Neural progenitor cell (in vitro differentiated cells): ENCODE data around the gene HSPA2. TPM values are rescaled to one million over a fixed set of nuclear protein-coding genes. Genes with fewer than 3 reads are reported as not detected.

Experiments
- DNase-seq: peaks from one replicate; pipeline ENCODE4 v3.0.0-alpha.2; 2016; ENCODE audit warnings: low spot score
- H2AFZ ChIP-seq: fragments of 200-600 bp; sonication (generic); replicated peaks from 2 replicates; pipeline ENCODE4 v1.6.1; 2016; ENCODE audit warnings: antibody characterized with exemption
- H3F3A ChIP-seq: fragments of 200-600 bp; sonication (generic); 2 replicates; pipeline ENCODE4 v1.6.1; 2016; ENCODE audit warnings: antibody characterized with exemption, low read depth
- H3K27ac ChIP-seq: fragments of 200-600 bp; sonication (generic); 2 replicates; pipeline ENCODE4 v1.5.1; 2016; ENCODE audit warnings: mild to moderate bottlenecking
- H3K27me3 ChIP-seq: fragments of 200-600 bp; sonication (generic); 2 replicates; pipeline ENCODE4 v1.6.1; 2016; ENCODE audit warnings: mild to moderate bottlenecking, moderate library complexity
- H3K36me3 ChIP-seq: fragments of 200-600 bp; sonication (generic); 2 replicates; pipeline ENCODE4 v1.5.1; 2016
- H3K4me1 ChIP-seq: fragments of 200-600 bp; sonication (generic); 2 replicates; pipeline ENCODE4 v1.6.1; 2016; ENCODE audit warnings: mixed run types
- H3K4me2 ChIP-seq: fragments of 200-600 bp; sonication (generic); 2 replicates; pipeline ENCODE4 v1.6.1; 2016
- H3K4me3 ChIP-seq: fragments of 200-600 bp; sonication (generic); 2 replicates; pipeline ENCODE4 v1.5.1; 2016
- H3K79me2 ChIP-seq: fragments of 200-600 bp; sonication (generic); 2 replicates; pipeline ENCODE4 v1.6.1; 2016; ENCODE audit warnings: low read depth
- H3K9ac ChIP-seq: fragments of 200-600 bp; sonication (generic); 2 replicates; pipeline ENCODE4 v1.6.1; 2016
- H3K9me3 ChIP-seq: fragments of 200-600 bp; sonication (generic); 2 replicates; pipeline ENCODE4 v1.5.1; 2016; ENCODE audit warnings: low read depth
- H4K20me1 ChIP-seq: fragments of 200-600 bp; sonication (generic); 2 replicates; pipeline ENCODE4 v1.6.1; 2016; ENCODE audit warnings: low read depth
- H3K27ac Mint-ChIP-seq: 3 replicates; pipeline ENCODE4 v1.8.0; 2021; ENCODE audit warnings: mixed read lengths
- H3K27me3 Mint-ChIP-seq: 2 replicates; pipeline ENCODE4 v1.8.0; 2022; ENCODE audit warnings: low read depth, mild to moderate bottlenecking, inconsistent platforms, moderate library complexity, mixed read lengths; ENCODE audit not compliant: insufficient read depth
- H3K36me3 Mint-ChIP-seq: 3 replicates; pipeline ENCODE4 v1.8.0; 2021; ENCODE audit warnings: mixed read lengths
- H3K4me1 Mint-ChIP-seq: 3 replicates; pipeline ENCODE4 v1.8.0; 2021; ENCODE audit warnings: mixed read lengths
- H3K4me3 Mint-ChIP-seq: 3 replicates; pipeline ENCODE4 v1.8.0; 2021; ENCODE audit warnings: mild to moderate bottlenecking, moderate library complexity, mixed read lengths
- H3K9me3 Mint-ChIP-seq: 3 replicates; pipeline ENCODE4 v1.8.0; 2020; ENCODE audit warnings: mixed read lengths
- EZH2 ChIP-seq: fragments of 200-600 bp; sonication (generic); IDR thresholded peaks from 2 replicates; pipeline ENCODE4 v1.6.1; 2017; ENCODE audit warnings: antibody characterized with exemption, mild to moderate bottlenecking, moderate library complexity
- EZH2phosphoT487 ChIP-seq: fragments of 200-600 bp; sonication (generic); IDR thresholded peaks from 2 replicates; pipeline ENCODE4 v1.6.1; 2017; ENCODE audit warnings: antibody characterized with exemption
- total RNA-seq: library from RNA; depleted of rRNA; stranded (reverse); fragments of >200 nt; gene quantifications from 2 replicates; pipeline ENCODE4 v1.2.3, GENCODE V29; 2015; ENCODE audit warnings: low replicate concordance
- TF ChIP-seq, protein P1 (sequence below): fragments of 200-600 bp; sonication (generic); IDR thresholded peaks from 2 replicates; pipeline ENCODE4 v1.5.1; 2017; ENCODE audit warnings: antibody characterized with exemption, mild to moderate bottlenecking

The HSPA2 gene
- total RNA-seq, 1 donor from 2014 or later: 5.5 TPM

DNA sequence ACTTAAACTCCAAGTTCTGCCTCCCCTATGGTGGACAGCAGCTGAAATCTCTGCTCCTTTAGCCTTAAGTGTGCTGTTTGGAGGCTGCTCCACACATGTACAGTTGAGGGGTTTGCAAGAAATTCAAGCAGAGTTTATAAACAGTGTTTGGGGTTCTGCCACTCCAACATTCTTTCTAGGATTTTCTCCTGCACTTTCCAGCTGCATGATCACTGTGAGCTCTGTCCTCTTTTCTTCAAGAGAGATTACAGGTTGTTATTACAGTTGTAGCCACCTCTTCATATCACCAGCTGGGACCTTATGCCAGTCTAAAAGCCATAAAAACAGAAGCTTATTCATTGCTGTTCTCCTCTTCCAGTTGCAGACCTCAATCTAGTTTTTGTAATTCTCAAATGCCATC, 45.3 kb upstream of the HSPA2 start:
- H3K4me2 ChIP-seq: no peak overlapping the region
- H3K79me2 ChIP-seq: peaks cover 37% of the 10 kb centered on the region
- no peak for TF ChIP-seq EZH2
- TF ChIP-seq, protein P1, sequence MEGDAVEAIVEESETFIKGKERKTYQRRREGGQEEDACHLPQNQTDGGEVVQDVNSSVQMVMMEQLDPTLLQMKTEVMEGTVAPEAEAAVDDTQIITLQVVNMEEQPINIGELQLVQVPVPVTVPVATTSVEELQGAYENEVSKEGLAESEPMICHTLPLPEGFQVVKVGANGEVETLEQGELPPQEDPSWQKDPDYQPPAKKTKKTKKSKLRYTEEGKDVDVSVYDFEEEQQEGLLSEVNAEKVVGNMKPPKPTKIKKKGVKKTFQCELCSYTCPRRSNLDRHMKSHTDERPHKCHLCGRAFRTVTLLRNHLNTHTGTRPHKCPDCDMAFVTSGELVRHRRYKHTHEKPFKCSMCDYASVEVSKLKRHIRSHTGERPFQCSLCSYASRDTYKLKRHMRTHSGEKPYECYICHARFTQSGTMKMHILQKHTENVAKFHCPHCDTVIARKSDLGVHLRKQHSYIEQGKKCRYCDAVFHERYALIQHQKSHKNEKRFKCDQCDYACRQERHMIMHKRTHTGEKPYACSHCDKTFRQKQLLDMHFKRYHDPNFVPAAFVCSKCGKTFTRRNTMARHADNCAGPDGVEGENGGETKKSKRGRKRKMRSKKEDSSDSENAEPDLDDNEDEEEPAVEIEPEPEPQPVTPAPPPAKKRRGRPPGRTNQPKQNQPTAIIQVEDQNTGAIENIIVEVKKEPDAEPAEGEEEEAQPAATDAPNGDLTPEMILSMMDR: no peak
- no peak for TF ChIP-seq EZH2phosphoT487
- Mint-ChIP-seq H3K27me3 (no peaks in the 10 kb centered on the region), H3K27ac (no peak overlapping the region), H3K4me1 (peaks cover 2% of the 10 kb centered on the region), H3K36me3 (peaks cover 3% of the 10 kb centered on the region), H3K9me3 (no peaks in the 10 kb centered on the region), H3K4me3 (no peak overlapping the region)
- H3K9me3 ChIP-seq: no peaks in the 10 kb centered on the region
- H3K27ac ChIP-seq: no peak overlapping the region
- H3K27me3 ChIP-seq: no peaks in the 10 kb centered on the region
- no peak overlapping the region for H3K4me3 ChIP-seq
- no peak overlapping the region for H3K9ac ChIP-seq
- DNase-seq: no peak
- H3K4me1 ChIP-seq: no peaks in the 10 kb centered on the region
- no peaks in the 10 kb centered on the region for H3F3A ChIP-seq
- H2AFZ ChIP-seq: no peak overlapping the region
- H3K36me3 ChIP-seq: no peaks in the 10 kb centered on the region
- H4K20me1 ChIP-seq: peaks cover 19% of the 10 kb centered on the region

DNA sequence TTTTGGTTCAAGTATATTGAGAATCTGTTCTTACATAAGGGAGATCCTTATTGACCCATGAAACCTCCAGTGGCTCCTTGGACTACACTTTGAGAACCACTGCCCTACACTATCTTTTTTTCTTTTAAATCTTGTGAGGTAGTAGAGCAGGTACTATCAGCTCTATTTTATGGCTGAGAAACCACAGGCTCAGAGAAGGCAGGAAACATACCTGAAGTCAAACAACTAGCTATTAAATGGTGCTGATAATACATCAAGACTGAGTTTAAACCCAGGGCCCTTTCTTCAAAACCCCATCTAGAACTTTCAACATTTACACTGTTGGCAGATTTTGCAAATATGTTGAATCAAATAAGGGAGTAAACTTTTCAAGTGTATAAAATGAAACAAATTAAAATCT, 43.8 kb upstream of the HSPA2 start:
- no peaks in the 10 kb centered on the region for H3K9me3 Mint-ChIP-seq
- H3K36me3 Mint-ChIP-seq: peaks cover 3% of the 10 kb centered on the region

DNA sequence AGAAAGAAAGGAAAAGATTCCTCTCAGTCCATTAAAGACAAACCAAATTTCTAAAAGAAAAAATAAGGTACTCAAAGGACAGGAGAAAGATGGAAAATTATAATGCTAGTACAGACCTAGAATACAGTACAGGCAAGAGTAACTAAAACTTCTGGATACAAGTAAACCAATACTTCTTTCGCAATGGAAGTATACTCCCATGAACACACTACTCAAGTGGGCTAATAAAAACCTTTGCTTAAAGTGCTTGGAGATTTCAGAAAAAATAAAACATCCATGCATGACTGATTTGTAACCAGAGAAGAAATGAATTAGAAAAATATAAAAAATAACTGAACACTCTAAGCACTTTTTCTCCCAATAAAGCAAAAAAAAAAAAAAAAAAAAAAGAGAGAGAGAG, 40.5 kb upstream of the HSPA2 start:
- peaks cover 16% of the 10 kb centered on the region for H3K4me1 Mint-ChIP-seq
- no peak overlapping the region for H3K4me3 Mint-ChIP-seq
- TF ChIP-seq EZH2: no peak
- TF ChIP-seq EZH2phosphoT487: no peak
- TF ChIP-seq, protein P1: no peak
- Histone ChIP-seq H4K20me1 (peaks cover 2% of the 10 kb centered on the region), H3K9me3 (no peaks in the 10 kb centered on the region), H3F3A (peaks cover 24% of the 10 kb centered on the region), H3K27me3 (no peaks in the 10 kb centered on the region), H3K4me2 (no peak overlapping the region), H3K27ac (no peak overlapping the region), H3K4me1 (peaks cover 18% of the 10 kb centered on the region), H2AFZ (no peak overlapping the region), H3K9ac (no peak overlapping the region), H3K79me2 (peaks cover 69% of the 10 kb centered on the region), H3K4me3 (no peak overlapping the region), H3K36me3 (no peaks in the 10 kb centered on the region)
- peaks cover 5% of the 10 kb centered on the region for H3K36me3 Mint-ChIP-seq
- H3K9me3 Mint-ChIP-seq: no peaks in the 10 kb centered on the region
- no peak overlapping the region for H3K27ac Mint-ChIP-seq
- peaks cover 2% of the 10 kb centered on the region for H3K27me3 Mint-ChIP-seq
- DNase-seq: no peak

More for the DNA sequence above, 43.8 kb upstream of the HSPA2 start:
- no peak overlapping the region for H3K4me3 Mint-ChIP-seq
- H3K36me3 ChIP-seq: no peaks in the 10 kb centered on the region
- H3K4me2 ChIP-seq: no peak overlapping the region
- peaks cover 7% of the 10 kb centered on the region for H3K4me1 ChIP-seq
- no peaks in the 10 kb centered on the region for H3K27me3 Mint-ChIP-seq
- no peak overlapping the region for H3K27ac ChIP-seq
- peaks cover 11% of the 10 kb centered on the region for H4K20me1 ChIP-seq
- H3K27ac Mint-ChIP-seq: no peak overlapping the region
- H3K27me3 ChIP-seq: no peaks in the 10 kb centered on the region
- no peak for DNase-seq
- H3K9me3 ChIP-seq: no peaks in the 10 kb centered on the region
- H3F3A ChIP-seq: no peaks in the 10 kb centered on the region
- peaks cover 52% of the 10 kb centered on the region for H3K79me2 ChIP-seq
- H2AFZ ChIP-seq: no peak overlapping the region
- H3K9ac ChIP-seq: no peak overlapping the region
- H3K4me1 Mint-ChIP-seq: peaks cover 5% of the 10 kb centered on the region
- TF ChIP-seq EZH2: no peak
- TF ChIP-seq, protein P1: no peak
- TF ChIP-seq EZH2phosphoT487: no peak
- H3K4me3 ChIP-seq: no peak overlapping the region
